ENCODE results near the gene RND3.

RND3 gene

GRCh38 chr2:150438654-150439053, 48.8 kb downstream of the RND3 start:
- Histone ChIP-seq H3K27ac (replicated peaks) (no peak overlapping the region), H3K27me3 (ENCODE audit: insufficient read depth, poor library complexity, severe bottlenecking) (no peaks in the 10 kb centered on the region), H3K4me3 (replicated peaks; ENCODE audit: insufficient read depth, low read length) (no peak overlapping the region)
- TF ChIP-seq GABPA (IDR thresholded peaks at IDR 0.05; ENCODE audit: low read depth) (no peak), SPI1 (IDR thresholded peaks at IDR 0.05; ENCODE audit: borderline replicate concordance, low read depth) (no peak), REST (IDR thresholded peaks at IDR 0.05; ENCODE audit: insufficient replicate concordance, low read depth) (no peak), POLR2AphosphoS5 (IDR thresholded peaks at IDR 0.05; ENCODE audit: low read depth) (no peak), CTCF (IDR thresholded peaks at IDR 0.05; ENCODE audit: insufficient read depth, low read length) (no peak)
- DNase-seq (ENCODE audit: low read depth in 1 of 2, low spot score in 1 of 2): no peak

GRCh38 chr2:150438041-150438440, 49.4 kb downstream of the RND3 start:
- Histone ChIP-seq H3K4me3 (replicated peaks; ENCODE audit: insufficient read depth, low read length) (no peak overlapping the region), H3K27me3 (ENCODE audit: insufficient read depth, poor library complexity, severe bottlenecking) (no peaks in the 10 kb centered on the region), H3K27ac (replicated peaks) (no peak overlapping the region)
- no peak for DNase-seq (ENCODE audit: low read depth in 1 of 2, low spot score in 1 of 2)
- TF ChIP-seq SPI1 (IDR thresholded peaks at IDR 0.05; ENCODE audit: borderline replicate concordance, low read depth): no peak
- TF ChIP-seq POLR2AphosphoS5 (IDR thresholded peaks at IDR 0.05; ENCODE audit: low read depth): no peak
- TF ChIP-seq REST (IDR thresholded peaks at IDR 0.05; ENCODE audit: insufficient replicate concordance, low read depth): no peak
- TF ChIP-seq CTCF (IDR thresholded peaks at IDR 0.05; ENCODE audit: insufficient read depth, low read length): no peak
- no peak for TF ChIP-seq GABPA (IDR thresholded peaks at IDR 0.05; ENCODE audit: low read depth)

- Histone ChIP-seq H3K4me3 (replicated peaks; ENCODE audit: insufficient read depth, low read length) (no peak overlapping the region), H3K27me3 (ENCODE audit: insufficient read depth, poor library complexity, severe bottlenecking) (no peaks in the 10 kb centered on the region), H3K27ac (replicated peaks) (no peak overlapping the region)
- TF ChIP-seq REST (IDR thresholded peaks at IDR 0.05; ENCODE audit: insufficient replicate concordance, low read depth) (no peak), POLR2AphosphoS5 (IDR thresholded peaks at IDR 0.05; ENCODE audit: low read depth) (no peak), CTCF (IDR thresholded peaks at IDR 0.05; ENCODE audit: insufficient read depth, low read length) (no peak), SPI1 (IDR thresholded peaks at IDR 0.05; ENCODE audit: borderline replicate concordance, low read depth) (no peak), GABPA (IDR thresholded peaks at IDR 0.05; ENCODE audit: low read depth) (no peak)
- DNase-seq (ENCODE audit: low read depth in 1 of 2, low spot score in 1 of 2): no peak
These were observed 55.2 kb downstream of the RND3 start for GRCh38 chr2:150432312-150432625.
